Glutamatergic neuron (in vitro differentiated cells): ENCODE results near the gene STAMBPL1. TPM values are rescaled to one million over a fixed set of nuclear protein-coding genes. Genes with fewer than 3 reads are reported as not detected.

Experiments used
- DNase-seq: peaks from one replicate; pipeline ENCODE4 v3.0.0; 2022
- H3K27ac Mint-ChIP-seq: one replicate; pipeline ENCODE4 v1.8.0; 2020; ENCODE audit warnings: mild to moderate bottlenecking, mixed read lengths, inconsistent platforms; ENCODE audit not compliant: unreplicated experiment
- H3K27me3 Mint-ChIP-seq: one replicate; pipeline ENCODE4 v1.8.0; 2020; ENCODE audit warnings: mild to moderate bottlenecking, moderate library complexity, mixed read lengths, inconsistent platforms; ENCODE audit not compliant: unreplicated experiment
- H3K36me3 Mint-ChIP-seq: one replicate; pipeline ENCODE4 v1.8.0; 2020; ENCODE audit warnings: mild to moderate bottlenecking, mixed read lengths, inconsistent platforms; ENCODE audit not compliant: unreplicated experiment
- H3K4me1 Mint-ChIP-seq: one replicate; pipeline ENCODE4 v1.8.0; 2020; ENCODE audit warnings: mild to moderate bottlenecking, low read depth, mixed read lengths, inconsistent platforms; ENCODE audit not compliant: unreplicated experiment
- H3K4me3 Mint-ChIP-seq: one replicate; pipeline ENCODE4 v1.8.0; 2020; ENCODE audit warnings: mild to moderate bottlenecking, mixed read lengths, inconsistent platforms; ENCODE audit not compliant: unreplicated experiment
- H3K9me3 Mint-ChIP-seq: one replicate; pipeline ENCODE4 v1.8.0; 2020; ENCODE audit warnings: mild to moderate bottlenecking, moderate library complexity, mixed read lengths, inconsistent platforms; ENCODE audit not compliant: unreplicated experiment
- CTCF ChIP-seq: fragments of 200-600 bp; sonication (generic); IDR thresholded peaks from one replicate; pipeline ENCODE4 v1.5.0; 2021; ENCODE audit not compliant: partially characterized antibody, unreplicated experiment
- total RNA-seq: library from RNA; stranded (reverse); fragmentation: NEBNext Ultra II Directional; extraction: Animal tissue kit (Norgen Biotek cat#: 25700); gene quantifications from one replicate; pipeline ENCODE4 v1.2.1, GENCODE V29; 2021; ENCODE audit not compliant: unreplicated experiment

The STAMBPL1 gene
- total RNA-seq, 1 donor from 2014 or later = 4.4 TPM

- no peak for TF ChIP-seq CTCF
- Mint-ChIP-seq H3K27ac (no peak overlapping the region), H3K36me3 (no peaks in the 10 kb centered on the region), H3K9me3 (no peaks in the 10 kb centered on the region), H3K4me3 (no peak overlapping the region), H3K4me1 (no peaks in the 10 kb centered on the region), H3K27me3 (no peaks in the 10 kb centered on the region)
- DNase-seq = no peak
Observed at GRCh38 chr10:88849234-88849633, 30.8 kb upstream of the STAMBPL1 start.

GRCh38 chr10:88850712-88851111, 29.3 kb upstream of the STAMBPL1 start:
- Mint-ChIP-seq H3K36me3 (no peaks in the 10 kb centered on the region), H3K4me1 (no peaks in the 10 kb centered on the region)
- DNase-seq = no peak

DNA sequence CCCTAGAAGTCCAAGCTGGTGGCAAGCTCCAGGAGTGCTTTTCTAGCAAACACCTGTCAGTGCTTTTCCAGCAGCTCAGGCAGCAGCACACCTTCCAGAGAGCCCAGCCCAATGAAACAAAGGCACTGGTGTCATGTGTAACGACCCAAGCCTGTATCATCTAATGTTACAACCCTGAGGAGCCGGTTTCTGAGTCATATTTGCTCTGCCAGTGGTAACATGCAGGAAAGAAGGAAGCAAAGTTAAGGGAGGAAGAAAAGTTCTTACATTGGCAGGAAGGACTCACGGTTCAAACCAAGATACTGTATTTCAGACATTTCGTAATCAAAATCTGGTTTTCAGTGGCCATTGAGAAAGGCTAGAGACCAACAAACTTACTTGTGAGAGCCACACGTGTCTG, 28.3 kb upstream of the STAMBPL1 start, which contains the start of gene ANKRD22:
Gene ANKRD22, minus strand, starts transcription at position 139 of the 400 bp plus-strand sequence. CDS start 237 bp downstream, outside the sequence.
- Mint-ChIP-seq H3K9me3 (no peaks in the 10 kb centered on the region), H3K36me3 (no peaks in the 10 kb centered on the region), H3K4me3 (no peak within 1 kb of the TSS), H3K27ac (no peak within 1 kb of the TSS), H3K4me1 (no peaks in the 10 kb centered on the region), H3K27me3 (no peaks in the 10 kb centered on the region)
- DNase-seq = no peak
- no peak for TF ChIP-seq CTCF

More at GRCh38 chr10:88850712-88851111, 29.3 kb upstream of the STAMBPL1 start:
- Mint-ChIP-seq H3K27me3 (no peaks in the 10 kb centered on the region), H3K4me3 (no peak overlapping the region), H3K9me3 (no peaks in the 10 kb centered on the region), H3K27ac (no peak overlapping the region)
- no peak for TF ChIP-seq CTCF

- Mint-ChIP-seq H3K36me3 (no peaks in the 10 kb centered on the region), H3K4me3 (no peak overlapping the region), H3K27ac (no peak overlapping the region), H3K4me1 (no peaks in the 10 kb centered on the region), H3K27me3 (no peaks in the 10 kb centered on the region), H3K9me3 (no peaks in the 10 kb centered on the region)
- TF ChIP-seq CTCF = no peak
- no peak for DNase-seq
Observed at GRCh38 chr10:88852327-88852726, 27.7 kb upstream of the STAMBPL1 start.

DNA sequence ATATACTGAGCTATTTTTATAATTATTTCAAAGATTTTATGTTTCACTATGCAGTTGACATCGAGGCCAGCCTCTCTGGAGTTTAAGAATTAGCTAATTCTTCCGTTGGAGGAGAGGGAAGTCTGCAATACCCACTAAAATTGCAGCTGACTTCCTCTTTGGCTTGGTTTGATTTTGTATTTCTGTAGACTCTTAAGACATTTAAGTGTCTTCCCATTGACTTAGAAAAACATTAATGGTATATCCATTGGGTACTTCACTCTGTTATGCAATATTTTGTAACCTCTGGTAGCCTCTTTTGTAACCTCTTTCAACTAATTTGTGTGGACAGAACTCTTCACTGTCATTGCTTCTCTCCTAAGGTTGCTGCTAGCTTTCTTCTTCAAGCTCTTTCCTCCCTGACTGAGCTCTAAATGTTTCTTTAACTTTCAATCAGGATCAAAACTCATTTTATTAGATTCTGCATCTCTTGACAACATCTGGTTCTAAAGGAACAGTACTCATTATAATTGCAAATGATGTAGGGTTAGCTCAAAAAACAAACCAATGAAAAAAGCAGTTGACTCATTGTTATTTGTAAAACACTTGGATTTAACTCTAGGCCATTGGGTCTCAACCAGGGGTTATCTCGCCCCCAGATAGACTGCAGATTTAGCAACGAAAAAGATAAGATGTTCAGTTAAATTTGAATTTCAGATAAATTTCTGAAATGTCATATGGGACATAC, 26.7 kb upstream of the STAMBPL1 start:
- H3K27ac Mint-ChIP-seq = no peak overlapping the region
- H3K9me3 Mint-ChIP-seq = no peaks in the 10 kb centered on the region
- H3K36me3 Mint-ChIP-seq = no peaks in the 10 kb centered on the region
- H3K4me1 Mint-ChIP-seq = no peaks in the 10 kb centered on the region
- no peak for DNase-seq
- no peak for TF ChIP-seq CTCF
- H3K27me3 Mint-ChIP-seq = no peaks in the 10 kb centered on the region
- no peak overlapping the region for H3K4me3 Mint-ChIP-seq
